Right kidney (tissue), 1 donor: ENCODE data around the gene OLFM1.
"Not testable (repeated sequence)": the region's sequence is repeated elsewhere in the genome, so short reads cannot be mapped to it uniquely, and the experiment has no call there.

ENCODE experiments used
- DNase-seq: peaks from one replicate; pipeline ENCODE4 v3.0.0-alpha.2; 2016

Gene OLFM1

DNA sequence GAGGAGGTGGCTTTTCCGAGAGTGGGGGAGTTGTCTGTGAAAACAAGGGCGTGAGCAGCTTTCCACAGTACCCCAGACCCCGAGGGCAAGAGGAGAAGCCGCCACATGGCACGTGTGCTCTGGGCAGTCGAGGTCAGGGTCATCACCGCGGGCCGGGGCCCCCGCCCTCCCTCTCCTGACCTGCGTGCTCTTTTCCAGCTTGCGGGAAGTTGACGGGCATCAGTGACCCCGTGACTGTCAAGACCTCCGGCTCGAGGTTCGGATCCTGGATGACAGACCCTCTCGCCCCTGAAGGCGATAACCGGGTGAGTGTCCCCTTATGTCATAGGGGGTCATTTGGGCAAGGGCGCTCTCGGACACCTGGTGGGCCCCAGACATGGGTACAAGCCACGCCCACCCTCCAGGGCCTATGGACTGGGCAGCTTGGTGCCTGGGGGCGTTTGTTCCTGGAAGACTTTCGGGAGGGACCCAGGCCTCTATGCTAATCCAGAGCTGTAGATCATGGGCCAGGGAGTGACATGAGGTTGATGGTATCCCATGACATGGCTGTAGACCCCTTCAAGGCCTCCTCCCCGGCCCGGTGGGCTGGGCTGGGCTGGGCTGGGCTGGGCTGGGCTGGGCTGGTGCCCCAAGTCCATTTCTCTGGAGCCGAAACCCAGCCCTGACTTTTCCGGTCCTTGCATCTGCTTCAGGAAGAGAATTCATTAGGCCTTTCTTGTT lies 19.2 kb downstream of the OLFM1 start:
- DNase-seq, result no peak

GRCh38 chr9:135107581-135108235 lies 20.2 kb downstream of the OLFM1 start:
- DNase-seq, result no peak

DNA sequence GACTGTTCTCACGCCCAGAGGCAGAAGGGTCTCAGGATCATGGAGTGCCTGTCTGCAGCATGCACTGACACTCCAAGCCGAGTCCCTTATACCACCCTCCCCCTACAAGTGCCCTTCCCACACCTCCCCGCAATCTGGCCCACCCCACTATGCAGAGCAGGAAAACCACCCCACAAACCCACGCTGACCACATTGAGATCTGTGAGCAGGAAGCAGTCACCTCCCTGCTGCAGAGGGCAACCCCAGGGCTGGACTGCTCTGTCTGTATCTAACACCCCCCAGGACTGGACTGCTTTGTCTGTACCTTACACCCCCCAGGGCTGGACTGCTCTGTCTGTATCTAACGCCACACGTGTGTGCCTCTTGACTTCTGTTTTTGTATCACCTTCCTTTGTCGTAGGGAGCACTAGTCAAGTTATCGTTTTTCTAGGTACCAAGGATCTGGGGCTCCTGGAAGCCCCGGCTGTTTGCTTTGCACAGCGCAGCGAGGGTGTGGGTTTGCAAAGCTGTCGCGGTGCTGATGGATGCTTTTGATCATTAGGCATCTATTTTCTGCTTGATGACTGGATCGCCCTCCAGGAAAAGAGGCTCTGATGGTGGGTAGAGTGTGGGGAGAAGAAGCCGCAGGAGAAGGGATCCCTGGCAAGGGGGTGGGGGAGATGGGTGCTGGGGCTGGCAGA lies 21.5 kb downstream of the OLFM1 start:
- no peak for DNase-seq

DNA sequence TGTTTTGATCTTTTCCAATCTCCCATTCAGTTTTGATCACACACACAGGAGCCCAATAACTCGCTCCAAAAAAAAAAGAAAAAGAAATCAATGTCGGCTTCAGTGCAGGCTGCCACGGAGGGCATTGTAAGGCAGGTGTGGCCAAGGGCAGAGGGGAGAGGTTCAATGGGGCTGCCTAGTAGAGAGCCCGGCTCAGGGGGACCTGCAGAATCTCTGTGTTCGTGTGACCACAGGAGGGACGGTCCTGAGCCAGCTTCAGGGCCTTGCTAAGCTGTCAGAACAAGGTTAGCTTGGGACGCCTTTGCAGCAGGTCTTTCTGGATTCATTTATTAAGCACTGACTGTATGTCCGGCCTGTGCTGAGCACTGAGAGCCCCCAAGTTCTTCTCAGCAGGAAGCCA lies 22.2 kb downstream of the OLFM1 start:
- DNase-seq, result no peak

- no peak for DNase-seq
Measured at GRCh38 chr9:135110416-135110815, 22.9 kb downstream of the OLFM1 start.

- not testable (repeated sequence) for DNase-seq
Measured at GRCh38 chr9:135111600-135111999, 24.1 kb downstream of the OLFM1 start.

- no peak for DNase-seq
Measured at GRCh38 chr9:135116371-135116770, 28.9 kb downstream of the OLFM1 start.

DNA sequence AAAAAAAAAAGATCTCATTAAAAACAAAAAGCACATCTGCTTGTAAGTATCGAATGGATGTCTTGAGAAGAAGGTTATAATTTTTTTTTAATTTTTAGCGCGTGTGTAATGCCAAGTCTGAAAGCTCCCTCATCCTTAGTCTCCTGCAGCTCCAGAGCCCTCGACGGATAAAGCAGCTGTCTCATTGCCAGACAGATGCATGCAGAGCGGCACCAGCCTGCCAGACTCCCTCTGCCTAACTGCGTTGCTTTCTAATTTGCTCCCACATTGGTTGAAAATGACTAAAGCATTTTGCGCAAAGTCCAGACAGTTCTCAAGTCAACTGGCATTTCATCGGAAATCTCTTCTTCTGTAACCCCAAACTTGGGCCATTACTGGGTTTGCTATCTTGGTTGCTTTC lies 29.4 kb downstream of the OLFM1 start:
- no peak for DNase-seq

GRCh38 chr9:135117281-135117680 lies 29.8 kb downstream of the OLFM1 start:
- DNase-seq, result no peak

GRCh38 chr9:135119496-135120064 lies 32.1 kb downstream of the OLFM1 start:
- DNase-seq, result no peak

DNA sequence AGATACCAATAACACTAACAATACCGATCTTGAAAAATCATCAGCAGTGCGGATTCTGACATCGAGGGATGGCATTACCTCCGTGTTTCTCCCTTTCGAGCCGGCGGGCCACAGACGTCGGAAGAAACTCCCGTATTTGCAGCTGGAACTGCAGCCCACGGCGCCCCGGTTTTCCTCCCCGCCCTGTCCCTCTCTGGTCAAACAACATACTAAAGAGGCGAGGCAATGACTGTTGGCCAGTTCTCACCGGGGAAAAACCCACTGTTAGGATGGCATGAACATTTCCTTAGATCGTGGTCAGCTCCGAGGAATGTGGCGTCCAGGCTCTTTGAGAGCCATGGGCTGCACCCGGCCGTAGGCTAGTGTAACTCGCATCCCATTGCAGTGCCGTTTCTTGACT lies 32.8 kb downstream of the OLFM1 start:
- DNase-seq, result no peak

DNA sequence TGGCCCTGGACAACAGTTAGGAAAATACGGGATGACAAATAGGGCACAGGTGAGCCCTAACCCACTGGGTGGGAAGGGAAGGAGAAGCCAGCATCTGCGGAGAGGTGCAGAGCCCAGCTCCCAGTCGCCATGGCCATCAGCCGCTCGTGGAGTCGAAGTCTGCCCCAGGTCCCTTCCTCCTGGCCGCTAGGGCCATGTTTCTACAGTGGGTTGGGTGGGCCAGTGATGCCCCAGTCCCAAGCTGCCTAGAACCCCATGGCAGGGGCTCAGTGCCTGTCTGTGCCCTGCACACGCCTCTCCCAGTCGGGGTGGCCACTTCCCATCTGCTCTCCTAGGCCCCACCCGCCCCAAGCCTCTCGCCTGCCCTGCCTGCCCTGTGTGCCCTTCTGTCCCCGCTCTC lies 34.8 kb downstream of the OLFM1 start:
- no peak for DNase-seq

DNA sequence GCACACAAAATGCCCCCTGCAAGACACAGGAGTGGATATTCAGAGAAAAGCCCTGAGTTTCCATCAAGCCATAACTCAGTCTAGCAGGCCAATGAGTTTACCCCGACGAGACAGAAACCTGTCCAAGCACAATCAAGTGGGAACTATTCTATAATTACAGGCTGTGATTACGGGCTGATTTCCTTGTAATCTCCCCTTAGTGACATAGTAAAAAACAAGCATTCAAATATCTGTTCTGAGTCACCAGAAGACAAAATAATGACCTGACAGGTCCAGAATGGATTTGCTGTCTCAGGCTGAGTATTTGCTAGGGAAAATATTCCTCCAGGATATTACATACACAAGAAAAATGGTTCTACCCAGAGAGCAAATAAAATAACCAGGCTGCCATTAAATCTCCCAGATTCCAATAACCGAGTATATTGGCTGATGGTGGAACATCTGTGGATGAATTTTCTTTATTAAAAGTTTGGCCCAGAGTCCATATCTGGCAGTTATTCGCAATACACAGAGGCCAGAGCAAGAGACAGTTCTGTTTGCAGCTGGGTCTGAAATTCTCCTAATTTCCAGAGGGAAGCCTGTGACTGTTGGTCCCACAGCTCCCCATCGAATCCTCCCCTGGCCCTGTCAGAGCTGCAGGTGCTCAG lies 35.8 kb downstream of the OLFM1 start:
- no peak for DNase-seq

DNA sequence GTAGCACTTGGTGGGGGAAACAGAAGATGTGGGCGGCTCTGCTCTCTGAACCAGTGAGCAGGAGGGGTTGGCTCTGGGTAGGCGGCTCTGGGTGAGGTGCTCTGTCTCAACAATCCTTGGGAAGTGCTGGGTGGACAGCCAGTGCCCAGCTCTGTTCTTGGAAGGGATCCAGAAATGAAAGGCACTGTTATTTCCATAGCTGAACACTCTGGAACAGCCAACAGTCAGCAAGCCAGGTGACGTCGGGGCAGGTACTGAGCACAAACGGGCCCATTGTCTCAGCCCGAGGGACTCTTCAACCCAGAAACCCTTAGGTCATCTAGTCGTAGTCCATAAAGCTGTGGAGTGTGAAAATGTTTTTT lies 36.3 kb downstream of the OLFM1 start:
- no peak for DNase-seq

DNA sequence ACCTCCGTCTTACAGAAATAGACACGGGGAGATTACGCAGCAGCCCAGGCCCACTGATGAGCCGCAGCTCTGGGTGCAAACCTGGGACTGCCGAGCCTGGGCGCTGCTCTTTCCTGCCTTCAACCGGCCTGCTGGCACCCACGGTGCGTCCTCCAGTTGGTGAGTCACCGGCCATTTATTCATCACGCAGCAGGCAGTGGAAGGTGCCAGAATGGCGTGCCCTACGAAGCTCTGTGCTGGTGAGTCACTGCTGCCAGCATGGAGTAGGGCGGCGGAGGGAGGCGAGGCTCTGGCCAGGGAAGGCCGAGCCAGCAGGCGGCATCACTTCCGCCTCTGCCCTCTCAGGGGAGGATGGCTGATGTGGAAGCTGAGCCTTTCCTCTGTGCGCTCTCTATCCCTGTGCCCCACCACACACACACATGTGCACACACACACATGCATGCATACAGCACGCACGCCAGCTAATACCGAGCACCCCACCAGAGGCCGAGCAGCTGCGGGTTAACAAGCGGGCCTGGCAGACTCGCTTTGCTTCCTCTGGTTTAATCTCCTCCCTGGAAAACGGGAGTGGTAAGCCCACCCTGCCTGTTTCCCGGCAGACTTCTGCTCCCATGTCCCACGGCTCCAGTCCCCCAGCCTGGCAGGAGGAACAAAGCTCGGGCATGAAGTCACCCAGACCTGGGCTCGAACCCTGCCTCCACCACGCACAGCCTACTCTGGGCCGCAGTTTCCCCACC lies 39.2 kb downstream of the OLFM1 start:
- no peak for DNase-seq

GRCh38 chr9:135127718-135128670 lies 40.5 kb downstream of the OLFM1 start:
- no peak for DNase-seq

DNA sequence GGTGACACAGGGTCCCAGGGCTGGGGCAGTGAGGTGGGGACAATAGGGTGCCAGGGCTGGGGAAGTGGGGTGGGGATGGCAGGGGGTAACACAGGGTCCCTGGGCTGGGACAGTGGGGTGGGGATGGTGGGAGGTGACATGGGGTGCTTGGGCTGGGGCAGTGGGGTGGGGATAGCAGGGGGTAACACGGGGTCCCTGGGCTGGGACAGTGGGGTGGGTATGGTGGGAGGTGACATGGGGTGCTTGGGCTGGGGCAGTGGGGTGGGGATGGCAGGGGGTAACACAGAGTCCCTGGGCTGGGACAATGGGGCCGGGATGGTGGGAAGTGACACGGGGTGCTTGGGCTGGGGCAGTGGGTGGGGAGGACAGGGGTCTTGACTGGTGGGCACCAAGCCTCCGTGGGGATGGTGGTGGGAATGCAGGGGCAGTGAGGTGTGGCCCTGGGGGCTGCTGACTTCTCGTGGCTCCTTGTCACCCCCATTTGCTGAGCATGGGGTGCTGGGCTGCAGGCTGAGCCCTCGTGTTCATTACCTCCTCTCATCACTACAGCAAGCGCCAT lies 41.7 kb downstream of the OLFM1 start:
- DNase-seq, result no peak

DNA sequence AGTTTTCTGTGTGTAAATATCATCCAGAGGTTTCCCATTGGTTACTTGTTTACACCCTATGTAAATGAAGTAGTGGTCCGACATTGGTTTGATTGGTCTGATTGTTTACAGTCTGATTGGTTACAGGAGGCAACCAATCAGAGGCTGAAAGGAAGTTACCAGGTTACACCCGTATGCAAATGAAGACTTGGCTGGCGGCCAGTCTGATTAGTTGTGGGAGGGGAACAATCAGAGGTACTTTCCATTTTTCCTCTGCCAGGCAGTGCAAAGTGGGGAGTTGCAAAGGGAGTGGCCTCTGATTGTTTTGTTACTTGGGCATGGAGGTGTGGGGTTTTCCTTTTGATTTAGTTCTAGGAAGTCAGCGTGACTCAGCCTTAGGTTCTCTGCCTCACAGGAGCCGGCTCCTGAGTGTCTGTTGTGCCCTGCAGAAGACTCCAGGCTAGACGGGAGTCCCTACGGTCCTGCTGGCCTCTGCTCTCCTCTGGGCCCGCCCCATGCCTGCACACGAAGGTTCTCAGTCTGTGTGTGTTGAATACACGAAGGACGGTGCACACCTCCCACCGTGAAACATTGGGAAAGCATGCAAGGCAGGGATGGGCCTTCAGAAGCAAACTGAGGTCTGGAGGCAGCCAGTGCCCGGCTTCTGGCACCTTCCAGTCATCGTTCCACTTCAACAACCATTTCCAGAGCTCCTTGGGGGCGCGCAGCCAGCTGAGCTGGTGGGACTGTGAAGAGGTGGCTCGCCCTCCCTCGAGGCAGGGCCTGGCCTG lies 42.9 kb downstream of the OLFM1 start:
- DNase-seq, result no peak

- no peak for DNase-seq
Measured at GRCh38 chr9:135131488-135131887, 44.0 kb downstream of the OLFM1 start.

DNA sequence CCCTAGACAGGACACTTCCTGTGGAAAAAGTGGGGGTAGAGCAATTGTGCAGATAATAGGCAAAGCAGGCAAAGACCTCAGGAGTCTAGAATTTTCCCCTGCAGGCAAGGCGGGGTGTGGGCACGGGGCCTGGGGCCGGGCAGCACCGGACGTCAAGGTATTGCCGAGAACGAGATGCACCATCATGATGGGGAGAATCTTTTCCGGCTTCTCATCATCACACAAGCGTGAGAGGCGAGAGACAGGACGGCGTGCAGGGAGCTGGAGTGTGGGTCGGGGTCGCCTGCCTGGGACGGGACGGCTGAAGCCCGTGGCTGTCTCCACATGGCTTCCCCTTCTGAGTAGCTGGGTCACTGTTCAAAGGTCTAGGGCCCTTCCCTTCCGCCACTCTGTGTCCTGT lies 44.5 kb downstream of the OLFM1 start:
- no peak for DNase-seq
